ENCODE measurements around the gene CCDC191.

The CCDC191 gene

DNA sequence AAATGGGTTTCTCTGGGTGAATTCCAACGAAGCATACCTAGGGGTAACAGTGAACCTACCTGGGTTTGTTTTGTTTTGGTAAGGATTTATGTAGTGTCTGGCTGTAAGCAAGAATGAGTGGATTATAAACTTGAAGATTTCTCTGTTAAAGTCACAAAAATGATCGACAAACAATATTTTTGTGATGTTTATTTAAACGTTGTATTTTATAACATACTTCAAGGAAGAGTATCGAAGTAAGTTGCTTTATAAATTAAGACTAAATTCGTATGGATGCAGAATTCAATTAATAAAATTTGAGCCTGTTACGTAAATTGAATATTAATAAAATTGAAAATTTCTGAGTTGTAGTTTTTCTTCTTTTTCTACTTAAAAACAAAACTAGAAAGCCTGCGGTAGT, 109.5 kb downstream of the CCDC191 start:
- Histone ChIP-seq H3K36me3 (ENCODE audit: control insufficient read depth in 2 of 2, insufficient read depth in 1 of 2, low read length in 2 of 2) (peaks cover 0 to 4% of the 10 kb centered on the region in 2 experiments; a peak in 1 of 3 replicates), H3K4me3 (ENCODE audit: low read depth, low read length) (peak overlapping the region; percentile 64; the same call in 1 of the 2 replicates), H3K27ac (ENCODE audit: extremely low read depth, low read depth, low read length) (no peak overlapping the region), H3K9me3 (ENCODE audit: control insufficient read depth, insufficient read depth, low read depth, low read length) (no peaks in the 10 kb centered on the region), H3K4me1 (ENCODE audit: control insufficient read depth, insufficient read depth, low read length) (no peaks in the 10 kb centered on the region)
- ChIA-PET CTCF (no interaction called here), POLR2A (no interaction called here)
- TF ChIP-seq ZNF658 (tag by site-specific recombination; IDR thresholded peaks at IDR 0.05) = no peak
- TF ChIP-seq, protein P1, sequence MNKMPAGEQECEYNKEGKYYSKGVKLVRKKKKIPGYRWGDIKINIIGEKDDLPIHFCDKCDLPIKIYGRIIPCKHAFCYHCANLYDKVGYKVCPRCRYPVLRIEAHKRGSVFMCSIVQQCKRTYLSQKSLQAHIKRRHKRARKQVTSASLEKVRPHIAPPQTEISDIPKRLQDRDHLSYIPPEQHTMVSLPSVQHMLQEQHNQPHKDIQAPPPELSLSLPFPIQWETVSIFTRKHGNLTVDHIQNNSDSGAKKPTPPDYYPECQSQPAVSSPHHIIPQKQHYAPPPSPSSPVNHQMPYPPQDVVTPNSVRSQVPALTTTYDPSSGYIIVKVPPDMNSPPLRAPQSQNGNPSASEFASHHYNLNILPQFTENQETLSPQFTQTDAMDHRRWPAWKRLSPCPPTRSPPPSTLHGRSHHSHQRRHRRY (tag by site-specific recombination; IDR thresholded peaks at IDR 0.05) = no peak
- TF ChIP-seq, protein P2, sequence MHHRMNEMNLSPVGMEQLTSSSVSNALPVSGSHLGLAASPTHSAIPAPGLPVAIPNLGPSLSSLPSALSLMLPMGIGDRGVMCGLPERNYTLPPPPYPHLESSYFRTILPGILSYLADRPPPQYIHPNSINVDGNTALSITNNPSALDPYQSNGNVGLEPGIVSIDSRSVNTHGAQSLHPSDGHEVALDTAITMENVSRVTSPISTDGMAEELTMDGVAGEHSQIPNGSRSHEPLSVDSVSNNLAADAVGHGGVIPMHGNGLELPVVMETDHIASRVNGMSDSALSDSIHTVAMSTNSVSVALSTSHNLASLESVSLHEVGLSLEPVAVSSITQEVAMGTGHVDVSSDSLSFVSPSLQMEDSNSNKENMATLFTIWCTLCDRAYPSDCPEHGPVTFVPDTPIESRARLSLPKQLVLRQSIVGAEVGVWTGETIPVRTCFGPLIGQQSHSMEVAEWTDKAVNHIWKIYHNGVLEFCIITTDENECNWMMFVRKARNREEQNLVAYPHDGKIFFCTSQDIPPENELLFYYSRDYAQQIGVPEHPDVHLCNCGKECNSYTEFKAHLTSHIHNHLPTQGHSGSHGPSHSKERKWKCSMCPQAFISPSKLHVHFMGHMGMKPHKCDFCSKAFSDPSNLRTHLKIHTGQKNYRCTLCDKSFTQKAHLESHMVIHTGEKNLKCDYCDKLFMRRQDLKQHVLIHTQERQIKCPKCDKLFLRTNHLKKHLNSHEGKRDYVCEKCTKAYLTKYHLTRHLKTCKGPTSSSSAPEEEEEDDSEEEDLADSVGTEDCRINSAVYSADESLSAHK (tag by site-specific recombination; IDR thresholded peaks at IDR 0.05) = no peak
- TF ChIP-seq ZNF335 (tag by site-specific recombination; conservative IDR thresholded peaks at IDR 0.05) = no peak
- no peak for TF ChIP-seq ZNF544 (tag by site-specific recombination; IDR thresholded peaks at IDR 0.05)
- TF ChIP-seq, protein P3, sequence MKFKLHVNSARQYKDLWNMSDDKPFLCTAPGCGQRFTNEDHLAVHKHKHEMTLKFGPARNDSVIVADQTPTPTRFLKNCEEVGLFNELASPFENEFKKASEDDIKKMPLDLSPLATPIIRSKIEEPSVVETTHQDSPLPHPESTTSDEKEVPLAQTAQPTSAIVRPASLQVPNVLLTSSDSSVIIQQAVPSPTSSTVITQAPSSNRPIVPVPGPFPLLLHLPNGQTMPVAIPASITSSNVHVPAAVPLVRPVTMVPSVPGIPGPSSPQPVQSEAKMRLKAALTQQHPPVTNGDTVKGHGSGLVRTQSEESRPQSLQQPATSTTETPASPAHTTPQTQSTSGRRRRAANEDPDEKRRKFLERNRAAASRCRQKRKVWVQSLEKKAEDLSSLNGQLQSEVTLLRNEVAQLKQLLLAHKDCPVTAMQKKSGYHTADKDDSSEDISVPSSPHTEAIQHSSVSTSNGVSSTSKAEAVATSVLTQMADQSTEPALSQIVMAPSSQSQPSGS (tag by site-specific recombination; IDR thresholded peaks at IDR 0.05; ENCODE audit: low read depth) = no peak
- TF ChIP-seq, protein P4, sequence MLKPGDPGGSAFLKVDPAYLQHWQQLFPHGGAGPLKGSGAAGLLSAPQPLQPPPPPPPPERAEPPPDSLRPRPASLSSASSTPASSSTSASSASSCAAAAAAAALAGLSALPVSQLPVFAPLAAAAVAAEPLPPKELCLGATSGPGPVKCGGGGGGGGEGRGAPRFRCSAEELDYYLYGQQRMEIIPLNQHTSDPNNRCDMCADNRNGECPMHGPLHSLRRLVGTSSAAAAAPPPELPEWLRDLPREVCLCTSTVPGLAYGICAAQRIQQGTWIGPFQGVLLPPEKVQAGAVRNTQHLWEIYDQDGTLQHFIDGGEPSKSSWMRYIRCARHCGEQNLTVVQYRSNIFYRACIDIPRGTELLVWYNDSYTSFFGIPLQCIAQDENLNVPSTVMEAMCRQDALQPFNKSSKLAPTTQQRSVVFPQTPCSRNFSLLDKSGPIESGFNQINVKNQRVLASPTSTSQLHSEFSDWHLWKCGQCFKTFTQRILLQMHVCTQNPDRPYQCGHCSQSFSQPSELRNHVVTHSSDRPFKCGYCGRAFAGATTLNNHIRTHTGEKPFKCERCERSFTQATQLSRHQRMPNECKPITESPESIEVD (tag by site-specific recombination; IDR thresholded peaks at IDR 0.05) = no peak
- TF ChIP-seq ZNF140 (tag by site-specific recombination; IDR thresholded peaks at IDR 0.05) = no peak
- TF ChIP-seq, protein P5, sequence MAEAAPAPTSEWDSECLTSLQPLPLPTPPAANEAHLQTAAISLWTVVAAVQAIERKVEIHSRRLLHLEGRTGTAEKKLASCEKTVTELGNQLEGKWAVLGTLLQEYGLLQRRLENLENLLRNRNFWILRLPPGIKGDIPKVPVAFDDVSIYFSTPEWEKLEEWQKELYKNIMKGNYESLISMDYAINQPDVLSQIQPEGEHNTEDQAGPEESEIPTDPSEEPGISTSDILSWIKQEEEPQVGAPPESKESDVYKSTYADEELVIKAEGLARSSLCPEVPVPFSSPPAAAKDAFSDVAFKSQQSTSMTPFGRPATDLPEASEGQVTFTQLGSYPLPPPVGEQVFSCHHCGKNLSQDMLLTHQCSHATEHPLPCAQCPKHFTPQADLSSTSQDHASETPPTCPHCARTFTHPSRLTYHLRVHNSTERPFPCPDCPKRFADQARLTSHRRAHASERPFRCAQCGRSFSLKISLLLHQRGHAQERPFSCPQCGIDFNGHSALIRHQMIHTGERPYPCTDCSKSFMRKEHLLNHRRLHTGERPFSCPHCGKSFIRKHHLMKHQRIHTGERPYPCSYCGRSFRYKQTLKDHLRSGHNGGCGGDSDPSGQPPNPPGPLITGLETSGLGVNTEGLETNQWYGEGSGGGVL (tag by site-specific recombination; IDR thresholded peaks at IDR 0.05) = no peak
- TF ChIP-seq YY1 (tag by site-specific recombination; IDR thresholded peaks at IDR 0.05) = no peak
- TF ChIP-seq, protein P6, sequence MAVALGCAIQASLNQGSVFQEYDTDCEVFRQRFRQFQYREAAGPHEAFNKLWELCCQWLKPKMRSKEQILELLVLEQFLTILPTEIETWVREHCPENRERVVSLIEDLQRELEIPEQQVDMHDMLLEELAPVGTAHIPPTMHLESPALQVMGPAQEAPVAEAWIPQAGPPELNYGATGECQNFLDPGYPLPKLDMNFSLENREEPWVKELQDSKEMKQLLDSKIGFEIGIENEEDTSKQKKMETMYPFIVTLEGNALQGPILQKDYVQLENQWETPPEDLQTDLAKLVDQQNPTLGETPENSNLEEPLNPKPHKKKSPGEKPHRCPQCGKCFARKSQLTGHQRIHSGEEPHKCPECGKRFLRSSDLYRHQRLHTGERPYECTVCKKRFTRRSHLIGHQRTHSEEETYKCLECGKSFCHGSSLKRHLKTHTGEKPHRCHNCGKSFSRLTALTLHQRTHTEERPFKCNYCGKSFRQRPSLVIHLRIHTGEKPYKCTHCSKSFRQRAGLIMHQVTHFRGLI (tag by site-specific recombination; IDR thresholded peaks at IDR 0.05) = no peak
- no peak for TF ChIP-seq ZBTB7A (tag by site-specific recombination; IDR thresholded peaks at IDR 0.05; ENCODE audit: low read depth)
- TF ChIP-seq ZNF24 (tag by site-specific recombination; IDR thresholded peaks at IDR 0.05) = no peak
- TF ChIP-seq KLF8 (tag by site-specific recombination; IDR thresholded peaks at IDR 0.05) = no peak
- no peak for TF ChIP-seq ZNF776 (tag by site-specific recombination; IDR thresholded peaks at IDR 0.05; ENCODE audit: borderline replicate concordance)
